ENCODE measurements around the gene PTDSS2.

PTDSS2 gene

DNA sequence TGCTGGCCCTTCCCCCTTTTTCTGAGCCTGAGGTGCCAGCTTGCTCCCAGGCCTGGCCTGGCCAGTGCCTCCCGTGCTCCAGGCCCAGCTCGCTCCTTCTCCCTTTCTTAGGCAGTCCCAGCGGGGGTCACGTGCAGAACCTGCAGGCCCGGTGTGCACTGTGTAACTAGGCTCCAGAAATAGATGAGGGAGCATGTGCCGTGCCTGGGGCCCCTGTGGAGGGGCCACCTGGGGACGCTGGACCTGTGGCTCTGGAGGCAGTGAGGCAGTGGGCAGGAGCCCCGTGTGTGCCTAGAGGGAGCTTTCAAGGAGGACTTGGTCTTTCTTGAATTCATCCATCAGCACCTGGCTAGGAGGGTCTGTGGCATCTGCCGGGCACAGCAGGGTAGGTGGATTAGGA lies 11.5 kb downstream of the PTDSS2 start:
- no peaks in the 10 kb centered on the region for H3F3A ChIP-seq (ENCODE audit: low read depth)
- H2AFZ ChIP-seq (ENCODE audit: low read length), result no peak overlapping the region
- H3K9ac ChIP-seq (ENCODE audit: low read depth, low read length, poor library complexity, severe bottlenecking), result no peak overlapping the region
- peaks cover 9% of the 10 kb centered on the region; the same call in 1 of the 2 replicates for H3K36me3 ChIP-seq (ENCODE audit: insufficient read depth, low read length)
- no peak overlapping the region for H3K4me2 ChIP-seq (ENCODE audit: low read depth, low read length, poor library complexity, severe bottlenecking)
- peaks cover 10% of the 10 kb centered on the region for H3K4me1 ChIP-seq (ENCODE audit: insufficient read depth, low read length, poor library complexity, severe bottlenecking)
- H3K9me3 ChIP-seq (ENCODE audit: insufficient read depth, low read depth, low read length), result no peaks in the 10 kb centered on the region
- H4K20me1 ChIP-seq (ENCODE audit: insufficient read depth, low read length, poor library complexity, severe bottlenecking), result no peaks in the 10 kb centered on the region
- no peak overlapping the region for H3K4me3 ChIP-seq (ENCODE audit: low read length, poor library complexity, severe bottlenecking)
- no peaks in the 10 kb centered on the region for H3K27me3 ChIP-seq (ENCODE audit: insufficient read depth, low read length, poor library complexity, severe bottlenecking)
- TF ChIP-seq EZH2phosphoT487 (IDR thresholded peaks at IDR 0.05; ENCODE audit: borderline replicate concordance), result no peak
- TF ChIP-seq, protein P1, sequence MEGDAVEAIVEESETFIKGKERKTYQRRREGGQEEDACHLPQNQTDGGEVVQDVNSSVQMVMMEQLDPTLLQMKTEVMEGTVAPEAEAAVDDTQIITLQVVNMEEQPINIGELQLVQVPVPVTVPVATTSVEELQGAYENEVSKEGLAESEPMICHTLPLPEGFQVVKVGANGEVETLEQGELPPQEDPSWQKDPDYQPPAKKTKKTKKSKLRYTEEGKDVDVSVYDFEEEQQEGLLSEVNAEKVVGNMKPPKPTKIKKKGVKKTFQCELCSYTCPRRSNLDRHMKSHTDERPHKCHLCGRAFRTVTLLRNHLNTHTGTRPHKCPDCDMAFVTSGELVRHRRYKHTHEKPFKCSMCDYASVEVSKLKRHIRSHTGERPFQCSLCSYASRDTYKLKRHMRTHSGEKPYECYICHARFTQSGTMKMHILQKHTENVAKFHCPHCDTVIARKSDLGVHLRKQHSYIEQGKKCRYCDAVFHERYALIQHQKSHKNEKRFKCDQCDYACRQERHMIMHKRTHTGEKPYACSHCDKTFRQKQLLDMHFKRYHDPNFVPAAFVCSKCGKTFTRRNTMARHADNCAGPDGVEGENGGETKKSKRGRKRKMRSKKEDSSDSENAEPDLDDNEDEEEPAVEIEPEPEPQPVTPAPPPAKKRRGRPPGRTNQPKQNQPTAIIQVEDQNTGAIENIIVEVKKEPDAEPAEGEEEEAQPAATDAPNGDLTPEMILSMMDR (conservative IDR thresholded peaks at IDR 0.05; ENCODE audit: low read length), result no peak
- H3K9me2 ChIP-seq (replicated peaks; ENCODE audit: low read depth, low read length), result no peaks in the 10 kb centered on the region
- peaks cover 3% of the 10 kb centered on the region; the same call in 1 of the 2 replicates for H3K79me2 ChIP-seq (ENCODE audit: insufficient read depth, low read length)

DNA sequence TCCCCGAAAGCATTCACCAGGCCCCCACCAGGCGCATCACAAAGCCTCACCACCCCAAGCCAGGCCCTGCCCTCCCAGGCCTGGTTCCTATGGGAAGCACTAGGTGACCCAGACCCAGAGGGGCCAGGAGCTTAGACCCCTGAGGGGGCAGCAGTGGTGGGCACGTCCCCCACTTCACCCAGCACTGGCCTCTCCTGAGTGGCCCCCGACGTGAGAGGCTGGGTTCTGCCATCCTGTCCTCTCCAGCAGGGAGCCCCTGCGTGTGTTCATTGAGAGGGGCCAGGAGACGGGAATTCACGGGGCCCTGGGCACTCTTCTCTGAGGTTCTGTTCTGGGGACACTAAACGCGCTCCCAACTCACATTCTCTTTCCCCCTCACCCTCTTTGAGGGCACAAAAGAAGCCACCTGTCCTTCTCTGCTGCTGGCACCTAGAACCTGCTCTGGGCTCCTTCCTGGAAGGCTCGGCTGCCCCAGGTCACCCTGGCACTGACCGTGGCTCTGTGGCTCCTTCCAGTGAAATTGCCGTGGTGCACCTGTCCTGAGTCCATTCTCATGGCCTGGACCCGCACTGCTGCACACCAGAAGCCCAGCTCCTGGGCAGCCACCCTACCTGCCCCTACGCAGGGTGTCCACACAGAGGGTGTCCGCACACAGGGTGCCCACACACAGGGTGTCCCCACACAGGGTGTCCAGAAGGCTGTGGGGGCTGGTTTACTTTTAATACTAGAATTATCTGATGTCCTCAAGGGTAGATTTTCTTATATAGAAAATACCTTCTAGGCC lies 12.2 kb downstream of the PTDSS2 start:
- H4K20me1 ChIP-seq (ENCODE audit: insufficient read depth, low read length, poor library complexity, severe bottlenecking), result no peaks in the 10 kb centered on the region
- no peaks in the 10 kb centered on the region for H3F3A ChIP-seq (ENCODE audit: low read depth)
- H3K9ac ChIP-seq (ENCODE audit: low read depth, low read length, poor library complexity, severe bottlenecking), result no peak overlapping the region
- H3K36me3 ChIP-seq (ENCODE audit: insufficient read depth, low read length), result peaks cover 9% of the 10 kb centered on the region; the same call in 1 of the 2 replicates
- peaks cover 3% of the 10 kb centered on the region for H3K4me1 ChIP-seq (ENCODE audit: insufficient read depth, low read length, poor library complexity, severe bottlenecking)
- no peak overlapping the region for H3K4me2 ChIP-seq (ENCODE audit: low read depth, low read length, poor library complexity, severe bottlenecking)
- no peaks in the 10 kb centered on the region for H3K9me2 ChIP-seq (replicated peaks; ENCODE audit: low read depth, low read length)
- H2AFZ ChIP-seq (ENCODE audit: low read length), result no peak overlapping the region
- TF ChIP-seq, protein P1 (conservative IDR thresholded peaks at IDR 0.05; ENCODE audit: low read length), result no peak
- no peak for TF ChIP-seq EZH2phosphoT487 (IDR thresholded peaks at IDR 0.05; ENCODE audit: borderline replicate concordance)
- no peak overlapping the region for H3K4me3 ChIP-seq (ENCODE audit: low read length, poor library complexity, severe bottlenecking)
- peaks cover 3% of the 10 kb centered on the region; the same call in 1 of the 2 replicates for H3K79me2 ChIP-seq (ENCODE audit: insufficient read depth, low read length)
- no peaks in the 10 kb centered on the region for H3K9me3 ChIP-seq (ENCODE audit: insufficient read depth, low read depth, low read length)
- no peaks in the 10 kb centered on the region for H3K27me3 ChIP-seq (ENCODE audit: insufficient read depth, low read length, poor library complexity, severe bottlenecking)

DNA sequence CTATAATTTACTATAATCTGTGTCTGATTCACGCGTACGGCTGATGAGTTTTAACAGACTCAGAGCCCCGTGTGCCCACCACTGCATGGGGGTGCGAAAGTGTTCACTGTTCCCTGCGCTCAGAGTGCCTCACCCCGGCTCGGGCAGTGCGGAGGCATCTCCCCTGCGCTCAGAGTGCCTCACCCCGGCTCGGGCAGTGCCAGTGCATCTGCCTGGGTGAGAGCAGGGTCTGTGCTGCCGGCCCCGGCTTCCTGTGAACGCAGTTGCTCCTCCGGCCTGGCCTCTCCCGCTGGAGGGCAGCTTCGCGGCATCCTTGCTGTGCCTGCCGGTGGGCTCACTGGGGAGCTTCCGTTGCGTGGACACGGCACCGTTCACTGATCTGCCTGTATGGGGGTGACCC lies 14.2 kb downstream of the PTDSS2 start:
- no peaks in the 10 kb centered on the region for H3F3A ChIP-seq (ENCODE audit: low read depth)
- peaks cover 3% of the 10 kb centered on the region; the same call in 1 of the 2 replicates for H3K79me2 ChIP-seq (ENCODE audit: insufficient read depth, low read length)
- no peaks in the 10 kb centered on the region for H3K9me2 ChIP-seq (replicated peaks; ENCODE audit: low read depth, low read length)
- H3K27me3 ChIP-seq (ENCODE audit: insufficient read depth, low read length, poor library complexity, severe bottlenecking), result no peaks in the 10 kb centered on the region
- H3K9me3 ChIP-seq (ENCODE audit: insufficient read depth, low read depth, low read length), result no peaks in the 10 kb centered on the region
- H3K9ac ChIP-seq (ENCODE audit: low read depth, low read length, poor library complexity, severe bottlenecking), result no peak overlapping the region
- no peaks in the 10 kb centered on the region for H3K4me1 ChIP-seq (ENCODE audit: insufficient read depth, low read length, poor library complexity, severe bottlenecking)
- no peak overlapping the region for H3K4me2 ChIP-seq (ENCODE audit: low read depth, low read length, poor library complexity, severe bottlenecking)
- H2AFZ ChIP-seq (ENCODE audit: low read length), result no peak overlapping the region
- TF ChIP-seq EZH2phosphoT487 (IDR thresholded peaks at IDR 0.05; ENCODE audit: borderline replicate concordance), result no peak
- TF ChIP-seq, protein P1 (conservative IDR thresholded peaks at IDR 0.05; ENCODE audit: low read length), result no peak
- H4K20me1 ChIP-seq (ENCODE audit: insufficient read depth, low read length, poor library complexity, severe bottlenecking), result no peaks in the 10 kb centered on the region
- H3K4me3 ChIP-seq (ENCODE audit: low read length, poor library complexity, severe bottlenecking), result no peak overlapping the region
- H3K36me3 ChIP-seq (ENCODE audit: insufficient read depth, low read length), result peaks cover 9% of the 10 kb centered on the region; the same call in 1 of the 2 replicates
